MM.1S (cell line): ENCODE results near the gene KDM4E.

Source experiments
- CTCF ChIP-seq: fragments of 300-600 bp; sonication (generic); IDR thresholded peaks from 2 replicates; pipeline ENCODE4 v1.5.1; 2016; ENCODE audit warnings: antibody characterized with exemption, low read length, mixed read lengths
- EZH2 ChIP-seq: fragments of 300-600 bp; sonication (generic); optimal IDR thresholded peaks from 2 replicates; pipeline ENCODE3; 2017; ENCODE audit warnings: low read depth, mild to moderate bottlenecking, antibody characterized with exemption, low read length, mixed read lengths
- EZH2phosphoT487 ChIP-seq: fragments of 300-600 bp; sonication (generic); IDR thresholded peaks from 2 replicates; pipeline ENCODE4 v1.6.1; 2018; ENCODE audit warnings: antibody characterized with exemption, low read length

- TF ChIP-seq CTCF (no peak), EZH2phosphoT487 (no peak), EZH2 (no peak)
These were observed 8.0 kb downstream of the KDM4E start for GRCh38 chr11:95033051-95033450.
